ENCODE results near the gene POLD2.

Gene POLD2

DNA sequence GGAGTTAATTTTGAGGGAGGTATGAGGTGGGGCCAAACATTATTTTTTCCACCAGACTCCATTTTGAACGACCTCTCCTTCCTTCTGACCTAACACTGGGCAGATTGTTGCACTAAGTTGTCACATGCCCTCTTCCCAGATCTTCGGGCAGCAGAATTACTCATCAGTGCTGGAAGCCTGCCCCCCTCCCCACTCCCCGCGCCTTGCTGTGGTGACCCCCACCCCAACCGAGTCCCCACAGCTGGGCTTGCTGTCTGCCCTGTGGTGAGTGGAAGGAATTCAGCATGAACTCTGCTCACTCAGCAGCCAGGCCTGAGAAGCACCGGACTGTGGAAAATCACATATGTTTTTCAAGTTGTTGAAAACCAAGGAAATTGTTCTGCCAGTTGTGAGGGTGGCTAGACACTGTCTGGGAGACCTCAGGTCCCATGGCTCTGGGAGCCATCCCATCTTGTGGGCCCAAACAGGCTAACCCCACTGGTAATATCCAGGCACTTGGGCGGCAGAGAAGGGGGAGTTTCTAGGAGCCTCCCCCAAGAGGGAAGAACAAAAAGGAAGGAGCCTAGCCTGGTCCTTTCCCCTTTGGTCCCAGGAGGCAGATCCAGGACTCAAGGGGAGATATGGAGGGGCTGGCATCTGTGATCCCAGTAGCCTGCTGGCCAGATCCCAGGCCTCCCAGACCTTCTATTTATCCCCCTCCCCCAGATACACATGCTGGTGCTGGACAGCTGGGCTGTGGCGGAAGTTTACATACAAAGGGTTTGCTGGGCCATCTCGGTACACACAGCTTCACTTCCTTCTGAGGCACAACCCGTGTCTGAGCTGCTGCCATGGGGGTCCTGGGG is 22.7 kb downstream of the POLD2 start:
- no peak for DNase-seq

DNA sequence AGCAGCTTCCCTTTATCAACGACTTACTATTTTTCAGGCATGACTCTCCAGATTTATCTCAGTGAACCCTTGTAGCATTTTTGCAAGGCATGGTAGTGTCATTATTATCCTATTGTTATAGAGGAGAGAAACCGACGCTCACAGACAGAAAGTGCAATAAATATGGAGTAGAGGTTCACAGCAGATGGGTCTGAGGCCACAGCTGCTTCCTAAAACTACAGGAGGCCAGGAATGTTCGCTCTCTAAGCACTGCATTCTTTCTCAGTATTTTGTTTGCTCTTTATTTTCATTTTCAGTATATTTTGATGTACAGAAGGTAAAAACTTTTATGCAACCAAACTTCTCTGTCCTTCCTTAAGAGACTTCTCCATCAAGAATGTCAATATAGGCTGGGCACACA is 23.7 kb downstream of the POLD2 start:
- no peak for DNase-seq

DNA sequence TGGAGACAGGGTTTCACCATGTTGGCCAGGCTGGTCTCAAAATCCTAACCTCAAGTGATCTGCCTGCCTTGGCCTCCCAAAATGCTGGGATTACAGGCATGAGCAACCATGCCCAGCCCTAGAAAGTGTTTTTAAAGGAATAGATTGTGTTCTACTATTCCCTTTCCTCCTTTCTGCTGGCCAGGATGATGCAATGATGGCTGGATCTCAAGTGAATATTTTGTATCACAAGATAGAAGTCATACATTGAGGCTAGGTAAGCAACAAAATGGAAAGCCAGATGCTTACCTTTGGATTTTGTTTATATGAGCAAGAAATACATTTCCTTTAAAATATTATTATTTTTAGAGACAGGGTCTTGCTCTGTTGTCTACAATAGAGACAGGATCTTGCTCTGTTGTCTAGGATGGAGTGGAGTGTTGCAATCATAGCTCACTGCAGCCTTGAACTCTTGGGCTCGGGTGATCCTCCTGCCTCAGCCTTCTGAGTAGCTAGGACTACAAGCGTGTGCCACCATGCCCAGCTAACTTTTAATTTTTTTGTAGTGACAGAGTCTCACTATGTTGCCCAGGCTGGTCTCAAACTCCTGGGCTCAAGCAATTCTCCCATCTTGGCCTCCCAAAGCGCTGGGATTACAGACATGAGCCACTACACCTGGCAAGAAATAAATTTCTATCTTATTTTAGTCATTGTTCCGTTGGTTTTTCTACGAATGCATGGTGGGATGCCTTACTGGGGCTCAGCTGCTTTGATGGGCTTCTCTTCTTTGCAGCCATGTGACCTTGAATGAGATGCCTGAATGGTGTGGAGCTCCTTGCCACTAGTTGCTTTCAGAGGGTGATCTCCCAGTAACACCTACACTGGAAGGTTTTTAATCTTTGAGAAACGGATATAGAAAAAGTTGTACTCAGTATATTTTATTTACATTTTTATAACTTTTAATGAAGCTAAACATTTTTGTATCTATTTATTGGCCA is 25.0 kb downstream of the POLD2 start:
- no peak for DNase-seq

DNA sequence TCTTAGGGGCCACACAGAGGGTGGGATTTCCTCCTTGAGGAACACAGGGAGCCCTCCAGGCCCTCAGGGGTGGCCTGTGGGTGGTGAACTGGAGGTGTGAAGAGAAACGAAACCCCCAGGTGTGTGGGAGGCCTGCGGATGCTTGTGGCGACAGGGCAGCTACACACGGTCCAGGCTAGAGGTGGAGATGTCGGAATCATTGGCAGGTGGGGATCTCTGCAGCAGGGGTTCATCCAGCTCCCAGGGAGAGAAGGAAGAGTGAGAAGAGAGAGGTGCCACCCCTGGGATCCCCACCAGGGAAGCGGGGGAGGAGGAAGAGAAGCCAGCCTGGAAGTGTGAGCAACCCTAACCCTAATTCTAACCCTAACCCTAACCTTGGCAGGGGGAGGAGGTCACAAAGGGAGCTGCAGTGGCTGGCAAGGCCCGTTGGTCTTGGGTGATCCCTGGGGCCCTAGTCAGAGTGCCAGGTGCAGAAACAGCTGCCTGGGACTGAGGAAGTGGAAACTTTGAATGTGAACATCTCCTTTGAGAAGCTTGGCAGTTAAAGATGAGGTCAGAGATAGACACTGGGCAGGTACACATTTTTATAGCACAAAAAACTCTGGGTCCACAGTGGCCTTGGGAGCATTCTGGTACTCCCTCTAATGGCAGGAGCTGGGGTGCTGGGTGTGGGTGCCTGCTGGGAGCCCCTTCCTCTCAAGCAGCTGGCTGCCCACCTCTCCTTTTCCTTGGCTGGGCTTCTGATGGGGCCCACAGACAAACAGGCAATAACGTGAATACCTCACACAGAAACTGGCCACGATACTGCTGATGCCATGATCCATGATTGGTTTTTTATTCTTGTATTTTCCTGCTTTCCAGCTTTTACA is 26.1 kb downstream of the POLD2 start:
- peak in 1 of 2 donors; percentile 46 for DNase-seq

DNA sequence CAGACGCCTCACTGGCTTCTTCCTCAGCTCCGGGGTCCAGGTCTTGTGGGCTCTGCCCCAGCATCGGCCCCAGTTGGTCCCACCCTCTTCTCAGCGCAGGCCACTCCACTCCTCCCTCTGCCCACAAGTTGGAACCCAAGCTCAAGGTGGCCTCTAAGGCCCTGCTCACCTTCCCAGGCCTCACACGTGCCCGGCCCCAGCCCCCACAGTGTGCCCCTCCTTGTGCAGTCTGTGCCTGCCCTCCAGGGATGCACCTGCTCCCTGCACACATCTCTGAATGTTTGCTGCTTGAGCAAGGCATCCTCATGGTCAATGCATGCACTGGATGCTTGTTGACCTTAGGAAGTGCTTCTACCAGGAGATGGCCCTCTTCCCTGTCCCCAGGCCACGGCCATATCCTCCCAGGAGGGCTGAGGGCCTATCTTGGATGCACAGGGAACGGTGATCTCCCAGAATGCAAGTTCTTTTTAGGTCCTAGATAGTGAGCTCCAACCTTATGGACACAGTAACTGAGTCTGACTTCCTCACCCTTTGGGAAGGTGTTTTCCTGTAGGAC is 26.9 kb downstream of the POLD2 start:
- no peak for DNase-seq

DNA sequence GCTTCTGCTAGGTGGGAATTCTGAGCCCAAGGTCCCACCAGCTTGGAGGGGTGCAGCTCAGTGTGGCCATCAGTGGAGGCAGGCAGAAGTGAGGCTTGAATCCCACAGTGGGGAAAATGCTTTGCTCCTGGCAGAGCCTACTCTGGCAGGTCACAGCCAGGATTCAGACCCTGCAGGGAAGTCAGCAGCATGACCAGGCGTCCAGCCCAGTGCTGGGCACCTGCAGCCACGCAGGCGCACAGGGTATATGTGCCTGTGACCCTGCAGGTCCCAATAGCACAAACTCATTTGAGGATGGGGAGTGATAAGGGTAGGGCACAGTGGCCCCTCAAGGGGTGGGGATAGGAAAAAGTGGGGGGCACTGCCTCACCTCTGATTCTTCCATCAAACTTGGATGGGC is 27.6 kb downstream of the POLD2 start:
- no peak for DNase-seq

DNA sequence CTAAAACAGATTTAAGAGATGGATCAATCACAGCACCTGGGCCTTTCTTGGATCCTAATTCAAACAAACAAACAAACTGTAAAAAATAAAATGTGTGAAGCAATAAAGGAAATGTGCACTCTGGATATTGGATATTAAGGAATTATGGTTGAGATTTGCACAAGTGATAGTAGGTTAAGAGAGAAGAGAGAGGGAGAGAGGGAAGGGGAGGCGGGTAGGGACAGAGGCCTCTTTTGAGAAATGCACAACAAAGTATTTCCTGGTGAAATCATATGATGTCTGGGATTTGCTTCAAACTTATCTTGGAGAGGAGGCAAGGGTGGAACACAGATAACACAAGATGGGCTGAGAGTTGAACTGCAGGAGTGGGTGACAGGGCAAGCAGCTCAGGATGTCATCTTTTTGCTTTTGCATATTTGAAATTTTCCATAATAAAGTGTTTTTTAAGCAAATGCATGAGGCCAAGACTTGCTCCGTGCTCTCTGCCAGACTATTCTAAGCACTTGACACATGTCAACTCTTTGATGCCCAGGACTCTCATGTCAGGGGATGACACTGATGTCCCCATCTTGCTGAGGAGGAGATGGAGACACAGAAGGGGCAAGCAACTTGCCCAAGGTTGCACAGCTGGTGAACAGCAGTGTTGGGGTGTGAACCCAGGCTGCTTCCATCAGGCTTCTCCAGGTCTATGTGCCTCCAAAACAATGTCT is 28.3 kb downstream of the POLD2 start:
- DNase-seq = no peak

DNA sequence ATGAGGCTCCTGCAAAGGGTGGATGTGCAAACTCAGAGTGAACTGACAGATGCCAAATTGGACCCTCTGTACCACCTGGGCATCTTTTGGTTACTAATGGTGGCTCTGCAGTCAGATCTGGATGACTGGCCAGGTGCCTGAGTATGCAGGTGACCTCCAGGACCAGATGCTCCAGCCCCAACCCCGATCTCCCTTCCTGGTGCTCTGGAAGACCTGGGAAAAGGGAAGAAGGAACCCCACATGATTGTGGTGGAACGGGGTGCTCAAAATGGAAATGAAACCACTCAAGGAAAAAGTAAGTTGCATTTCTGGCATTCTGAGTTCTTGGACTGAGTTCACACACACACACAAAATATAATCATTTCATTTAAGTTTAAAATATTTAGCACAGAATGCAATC is 29.0 kb downstream of the POLD2 start:
- DNase-seq = no peak

DNA sequence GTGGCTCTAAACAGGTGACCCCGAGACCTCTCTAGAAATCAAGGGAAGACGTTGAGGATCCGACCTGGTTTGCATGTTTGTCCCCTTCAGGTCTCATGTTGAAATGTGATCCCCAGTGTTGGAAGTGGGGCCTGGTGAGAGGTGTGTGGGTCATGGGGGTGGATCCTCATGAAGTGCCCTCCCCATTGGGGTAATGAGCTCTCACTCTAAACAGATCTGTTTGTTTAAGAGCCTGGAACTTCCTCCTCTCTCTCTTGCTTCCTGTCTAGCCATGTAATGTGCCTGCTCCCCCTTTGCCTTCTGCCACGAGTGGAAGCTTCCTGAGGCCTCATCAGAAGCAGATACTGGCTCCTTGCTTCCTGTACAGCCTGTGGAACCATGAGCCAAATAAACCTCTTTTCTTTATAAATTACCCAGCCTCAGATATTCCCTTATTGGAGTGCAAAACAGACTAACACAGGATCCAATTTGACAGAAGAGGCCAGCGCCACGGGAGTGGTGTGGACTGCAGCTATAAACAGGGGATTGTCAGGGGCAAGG is 30.2 kb downstream of the POLD2 start:
- DNase-seq = no peak

DNA sequence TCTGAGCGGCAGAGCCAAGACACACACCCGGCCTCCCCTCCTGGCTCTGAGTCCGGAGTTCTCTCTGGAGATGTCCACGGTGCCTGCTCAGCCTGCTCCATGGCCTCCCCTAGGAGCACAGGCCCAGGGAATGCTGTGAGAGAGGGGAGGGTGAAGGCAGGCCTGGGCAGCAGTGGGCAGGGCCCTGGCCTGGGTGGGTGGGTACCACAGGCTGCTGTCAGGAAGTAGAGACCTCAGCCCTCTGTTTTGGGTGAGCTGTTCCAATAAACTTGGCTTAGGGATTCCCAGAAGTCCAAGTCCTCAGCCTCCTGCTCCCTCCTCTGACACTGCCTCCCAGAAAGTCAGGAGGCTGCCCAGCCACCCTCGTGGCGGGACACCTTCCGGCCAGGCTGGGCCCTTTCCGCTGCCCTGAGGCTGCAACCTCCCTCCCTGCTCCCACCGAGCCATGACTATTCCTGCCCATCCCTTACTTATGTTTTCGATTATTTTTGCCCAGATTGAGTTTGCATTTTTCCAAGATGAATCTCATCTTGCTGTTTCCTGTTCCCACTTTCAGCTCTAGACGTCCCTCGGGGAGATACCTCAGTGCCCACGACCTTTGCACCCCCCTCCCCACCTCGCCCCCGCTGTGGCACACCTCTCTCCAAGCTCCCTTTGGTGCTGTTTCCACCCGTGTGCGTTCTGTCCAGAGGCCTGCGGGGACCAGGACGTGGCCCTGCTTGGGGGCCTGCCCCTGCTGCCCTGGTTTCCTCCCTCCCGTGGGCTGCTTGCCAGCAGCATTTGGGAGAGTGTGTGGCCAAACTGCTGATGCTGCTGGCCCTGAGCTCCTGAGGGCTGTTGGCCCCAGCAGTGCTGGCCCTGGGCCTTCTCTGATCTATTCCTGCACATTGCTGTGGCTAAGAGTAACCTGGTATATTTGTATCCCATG is 35.2 kb downstream of the POLD2 start:
- no peak for DNase-seq

DNA sequence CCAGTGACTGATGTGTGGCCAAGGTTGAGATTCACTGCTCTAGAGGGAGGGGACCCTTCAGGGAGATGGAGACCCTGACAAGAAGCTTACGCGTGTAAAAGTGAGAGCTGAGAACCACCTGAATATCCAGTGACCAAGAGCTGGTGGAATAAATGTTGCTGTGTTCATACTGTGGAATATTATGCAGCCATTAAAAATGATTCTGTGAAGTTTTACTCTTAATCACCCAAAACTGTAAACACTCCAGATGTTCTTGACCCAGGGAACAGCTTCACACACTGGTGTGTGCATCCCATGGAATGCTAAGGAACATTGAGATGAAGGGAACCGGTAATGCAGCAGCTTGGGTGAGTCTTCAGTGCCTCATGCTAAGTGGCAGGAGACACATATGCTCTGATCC is 36.7 kb downstream of the POLD2 start:
- no peak for DNase-seq

DNA sequence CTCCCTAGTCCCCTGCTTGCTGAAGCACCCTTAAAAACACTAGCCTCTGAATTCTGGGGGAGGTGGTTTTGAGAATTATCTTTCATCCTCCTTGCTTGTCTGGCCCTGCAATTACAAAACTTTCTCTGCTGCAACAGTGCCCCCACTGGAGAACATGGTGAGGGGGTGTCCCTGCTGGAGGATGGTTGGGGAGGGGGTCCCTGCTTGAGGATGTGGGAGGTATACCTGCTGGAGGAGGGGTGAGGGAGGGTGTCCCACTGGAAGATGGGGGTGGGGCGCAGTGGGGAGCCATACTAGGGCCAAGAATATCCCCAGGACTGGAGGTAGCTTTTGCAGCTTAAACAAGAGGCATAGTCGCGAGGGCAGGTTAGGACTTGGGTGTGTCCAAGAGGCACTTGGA is 37.8 kb downstream of the POLD2 start:
- no peak for DNase-seq

DNA sequence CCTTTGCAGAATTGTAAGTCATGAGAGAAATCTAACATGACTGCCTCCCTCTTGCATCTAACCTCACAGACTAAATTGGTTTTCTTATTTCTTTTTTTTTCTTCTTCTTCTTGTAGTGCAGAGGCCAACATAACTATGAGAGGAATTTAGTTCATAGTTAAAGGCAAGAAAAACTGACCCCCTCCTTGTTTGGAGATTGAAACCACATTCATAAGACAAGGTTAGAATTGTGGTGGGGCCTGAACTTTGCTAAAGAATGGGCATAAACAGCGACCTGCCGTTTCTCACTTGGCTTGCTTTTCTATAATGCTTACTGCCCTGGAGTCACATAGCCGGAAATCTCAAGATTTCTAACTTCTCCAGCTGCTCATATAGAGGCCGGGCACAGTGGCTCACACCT is 38.6 kb downstream of the POLD2 start:
- no peak for DNase-seq

DNA sequence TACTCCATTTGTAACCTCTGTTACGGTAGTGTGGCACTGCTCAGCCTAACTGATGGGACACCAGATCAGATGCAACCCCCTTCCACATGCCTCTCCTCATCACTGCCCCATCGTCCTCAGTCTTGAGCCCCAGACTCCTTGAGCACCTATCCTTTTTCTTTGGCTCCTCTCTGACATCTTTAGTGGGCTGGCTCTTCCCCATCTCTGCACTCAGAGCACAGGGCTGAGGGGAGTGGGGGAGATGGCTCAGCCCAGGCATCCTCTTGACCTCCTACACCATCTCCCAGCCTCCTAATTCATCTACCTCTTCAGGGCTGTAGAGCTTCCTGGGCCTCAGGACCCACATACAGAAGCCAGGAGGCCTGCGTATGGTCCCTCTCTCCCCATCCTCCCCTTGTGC is 39.6 kb downstream of the POLD2 start:
- no peak for DNase-seq

DNA sequence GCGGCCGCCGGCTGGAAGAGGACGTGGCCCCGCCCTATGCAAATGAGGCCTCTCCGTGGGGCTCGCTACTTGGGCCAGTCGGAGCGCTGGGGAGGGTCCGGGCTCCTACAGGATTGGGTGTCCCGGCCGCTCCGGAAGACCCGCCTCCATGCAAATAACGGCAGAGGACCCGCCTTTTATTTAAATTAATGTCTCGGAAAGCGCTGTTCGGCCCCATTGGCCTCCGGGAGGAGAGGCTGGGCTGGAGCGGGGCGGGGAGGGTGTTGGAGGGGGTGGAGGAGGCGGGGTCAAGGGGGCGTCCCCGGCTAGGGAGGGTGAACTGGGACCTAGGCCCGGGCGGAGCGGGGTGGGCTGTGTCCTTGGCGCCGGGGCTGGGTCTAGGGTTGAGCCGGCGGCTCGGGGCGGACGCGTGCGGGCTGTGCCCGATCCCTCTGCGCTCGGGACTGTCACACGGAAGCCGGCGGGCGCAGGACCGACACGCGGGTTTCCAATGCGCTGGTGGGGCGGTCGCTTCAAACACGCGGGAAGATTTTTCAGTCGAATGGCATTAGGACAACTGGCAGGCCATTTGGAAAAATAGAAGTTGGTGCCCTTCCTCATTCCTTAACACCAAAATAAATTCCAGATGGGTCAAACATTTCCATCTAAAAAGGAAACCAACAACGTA is 40.7 kb downstream of the POLD2 start:
- DNase-seq = peak; percentile 99

DNA sequence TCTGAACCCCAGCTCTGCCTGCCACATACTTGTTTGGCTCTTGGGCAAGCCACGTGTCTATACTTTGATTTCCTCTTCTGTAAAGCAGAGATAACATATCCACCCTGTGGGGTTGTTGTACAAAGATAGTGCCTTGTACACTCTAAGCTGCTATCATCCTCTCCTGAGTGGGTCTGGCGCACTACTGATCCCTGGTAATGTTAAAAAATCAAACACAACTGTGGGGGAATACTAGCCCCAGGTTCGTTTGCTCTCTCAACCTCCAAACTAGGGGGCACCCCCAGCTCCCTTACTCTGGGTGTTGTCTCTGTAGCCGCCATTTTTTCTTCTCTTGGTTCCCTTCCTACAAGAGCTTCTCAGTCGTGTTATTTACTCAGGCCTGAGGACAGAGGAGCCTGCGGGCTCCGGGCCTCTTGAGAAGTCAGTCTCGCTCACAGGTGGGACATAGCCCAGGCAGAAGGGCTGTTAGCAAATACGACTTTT is 42.0 kb downstream of the POLD2 start:
- DNase-seq = peak in 1 of 2 donors; percentile 50

DNA sequence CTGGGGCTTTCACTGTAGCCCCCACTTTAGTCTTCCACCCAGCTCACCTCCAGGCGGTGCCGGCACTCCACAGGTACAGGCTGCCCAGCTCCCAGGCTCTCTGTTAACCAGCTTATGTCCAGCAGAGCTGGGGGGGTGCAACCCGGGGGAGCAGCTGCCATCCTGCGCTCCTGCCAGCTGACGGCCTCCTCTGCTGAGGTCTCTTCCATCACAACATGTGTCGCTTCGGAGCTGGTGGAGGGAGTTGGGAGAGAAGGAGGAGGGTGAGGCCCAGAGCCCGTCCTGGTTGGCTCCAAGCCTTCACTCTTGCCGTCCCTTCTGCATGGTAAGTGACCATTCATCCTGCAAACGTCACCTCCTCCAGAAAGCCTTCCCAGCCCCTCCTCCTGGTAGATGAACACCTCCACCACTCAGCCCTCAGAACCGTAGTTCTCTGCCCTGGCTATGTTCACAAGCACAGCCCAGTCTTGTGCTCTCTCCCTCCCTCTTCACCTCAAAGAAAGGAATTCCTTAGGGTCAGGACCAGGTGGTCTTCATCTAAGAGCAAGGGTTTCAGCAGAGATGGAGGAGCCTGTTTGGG is 42.6 kb downstream of the POLD2 start:
- no peak for DNase-seq

DNA sequence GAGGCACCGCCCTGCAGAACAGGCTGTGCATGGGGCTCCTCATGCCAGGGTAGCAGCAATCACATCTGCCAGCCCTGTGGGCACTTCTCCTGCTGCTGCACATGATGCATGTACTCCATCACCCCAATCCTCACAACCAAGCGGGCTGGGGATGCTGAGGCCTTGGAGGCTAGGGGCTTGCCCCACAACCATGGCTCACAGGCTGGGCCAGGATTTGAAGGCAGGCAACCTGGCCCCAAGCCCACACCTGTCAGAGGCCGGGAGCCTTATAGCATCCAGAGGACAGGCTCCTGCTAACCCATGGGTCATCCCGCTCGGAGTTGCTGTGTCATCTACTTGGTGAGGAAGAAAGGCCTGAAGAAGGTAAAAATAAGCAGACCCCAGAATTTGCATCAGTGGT is 43.2 kb downstream of the POLD2 start:
- no peak for DNase-seq

DNA sequence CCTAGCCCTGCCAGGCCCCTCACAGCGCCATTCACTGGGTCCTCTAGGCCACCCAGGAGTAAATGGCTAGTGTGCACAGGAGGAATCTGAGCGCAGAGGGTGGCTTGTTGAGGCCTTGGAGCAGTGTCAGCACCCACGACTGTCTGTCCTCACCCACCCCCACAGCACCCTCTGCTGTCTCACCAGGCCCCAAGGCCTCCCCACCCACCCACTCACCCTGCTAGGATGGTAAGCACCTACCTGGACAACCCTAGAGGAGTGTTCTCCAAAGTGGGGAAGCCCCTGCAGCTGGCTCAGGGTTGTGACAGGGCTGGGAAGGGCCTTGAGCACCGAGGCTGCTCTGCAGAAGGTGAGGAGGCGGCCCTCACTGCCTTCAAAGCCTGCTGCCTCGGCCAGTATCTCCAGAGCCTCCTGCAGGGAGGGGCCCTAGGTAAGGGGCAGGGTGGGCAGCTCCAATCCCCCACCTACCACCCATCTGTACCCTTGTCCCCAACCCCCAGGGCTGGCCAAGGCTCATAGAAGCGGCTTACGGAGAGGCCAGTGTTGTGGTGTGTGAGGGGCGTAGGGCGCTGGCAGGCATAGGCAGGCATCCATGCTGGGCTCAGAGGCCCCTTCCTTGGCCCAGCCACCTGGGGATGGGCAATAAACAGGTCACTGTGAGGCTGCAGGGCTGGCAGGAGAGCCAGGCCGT is 43.9 kb downstream of the POLD2 start:
- DNase-seq = no peak

All from CD4-positive, alpha-beta T cell treated with Interferon alpha-2 for 1 hour (primary cell).